GM20000 (cell line): ENCODE data around the gene KIF22.

ENCODE experiments used
- DNase-seq: peaks from one replicate; pipeline ENCODE4 v3.0.0; 2012; ENCODE audit warnings: low spot score
- CTCF ChIP-seq: IDR thresholded peaks from 2 replicates; pipeline ENCODE4 v1.5.1; 2012; ENCODE audit warnings: mild to moderate bottlenecking, control low read depth; ENCODE audit errors: extremely low read depth, missing control alignments

Gene KIF22

GRCh38 chr16:29802416-29802935 is 11.9 kb downstream of the KIF22 start:
- TF ChIP-seq CTCF, result no peak
- DNase-seq, result no peak

- DNase-seq, result no peak
- no peak for TF ChIP-seq CTCF
These were observed 13.5 kb downstream of the KIF22 start for GRCh38 chr16:29804020-29804419.

GRCh38 chr16:29804455-29805231 is 14.1 kb downstream of the KIF22 start:
- TF ChIP-seq CTCF, result no peak

GRCh38 chr16:29805232-29806098 is 14.9 kb downstream of the KIF22 start:
- no peak for TF ChIP-seq CTCF
- DNase-seq, result peak; percentile 95

More at GRCh38 chr16:29804455-29805231, 14.1 kb downstream of the KIF22 start:
- no peak for DNase-seq

- DNase-seq, result peak; percentile 92
These were observed 15.6 kb downstream of the KIF22 start, which contains the start of gene MAZ for GRCh38 chr16:29806099-29806579. MAZ (plus strand) TSS chr16:29806529; CDS start chr16:29806702, 173 bp downstream.

GRCh38 chr16:29806641-29807425 is 16.3 kb downstream of the KIF22 start:
- no peak for TF ChIP-seq CTCF
- peak; percentile 63 for DNase-seq

More at GRCh38 chr16:29806099-29806579, 15.6 kb downstream of the KIF22 start, which contains the start of gene MAZ:
- no peak for TF ChIP-seq CTCF
